Activated CD8-positive, alpha-beta memory T cell treated with anti-CD3 and anti-CD28 coated beads, Interleukin-2, amount 50 U/mL, for 24 hours (primary cell): ENCODE measurements around the gene ARL8A.
"Not testable (repeated sequence)": the region's sequence is repeated elsewhere in the genome, so short reads cannot be mapped to it uniquely, and the experiment has no call there.

Experiments used
- DNase-seq: peaks from one replicate; pipeline ENCODE4 v3.0.0-alpha.2; 2020; ENCODE audit errors: extremely low read depth

The ARL8A gene

GRCh38 chr1:202158810-202159533, 14.4 kb upstream of the ARL8A start:
- DNase-seq = no peak

GRCh38 chr1:202157945-202158344, 13.4 kb upstream of the ARL8A start:
- DNase-seq = no peak

GRCh38 chr1:202156590-202156989, 12.1 kb upstream of the ARL8A start:
- DNase-seq = no peak

- no peak for DNase-seq
Measured at GRCh38 chr1:202155478-202156021, 11.0 kb upstream of the ARL8A start.

- DNase-seq = no peak
Measured at GRCh38 chr1:202154766-202155477, 10.4 kb upstream of the ARL8A start.

GRCh38 chr1:202154148-202154765, 9.7 kb upstream of the ARL8A start:
- no peak for DNase-seq

GRCh38 chr1:202153284-202153683, 8.7 kb upstream of the ARL8A start:
- no peak for DNase-seq

GRCh38 chr1:202152399-202152798, 7.9 kb upstream of the ARL8A start:
- no peak for DNase-seq

GRCh38 chr1:202151045-202151444, 6.5 kb upstream of the ARL8A start:
- DNase-seq = no peak

- DNase-seq = no peak
Measured at GRCh38 chr1:202150602-202151001, 6.1 kb upstream of the ARL8A start.

- DNase-seq = no peak
Measured at GRCh38 chr1:202150187-202150586, 5.7 kb upstream of the ARL8A start.

- DNase-seq = no peak
Measured at GRCh38 chr1:202149566-202149965, 5.0 kb upstream of the ARL8A start.

- no peak for DNase-seq
Measured at GRCh38 chr1:202148391-202148790, 3.9 kb upstream of the ARL8A start.

GRCh38 chr1:202146993-202147392, 2.5 kb upstream of the ARL8A start:
- no peak for DNase-seq

- DNase-seq = no peak
Measured at GRCh38 chr1:202146279-202146678, 1.7 kb upstream of the ARL8A start.

GRCh38 chr1:202145744-202146140, 1.2 kb upstream of the ARL8A start:
- not testable (repeated sequence) for DNase-seq

- no peak for DNase-seq
Measured at GRCh38 chr1:202145068-202145743, 669 bp upstream of the ARL8A start.

GRCh38 chr1:202143768-202144401, 652 bp downstream of the ARL8A start:
- no peak for DNase-seq

- no peak for DNase-seq
Measured at GRCh38 chr1:202143011-202143767, 1.3 kb downstream of the ARL8A start.

GRCh38 chr1:202141468-202141867, 3.1 kb downstream of the ARL8A start:
- DNase-seq = not testable (repeated sequence)

- no peak for DNase-seq
Measured at GRCh38 chr1:202140833-202141232, 3.7 kb downstream of the ARL8A start.
